HepG2 (cell line): Measurements from ENCODE around the gene GAS2L1. TPM values are rescaled to one million over a fixed set of nuclear protein-coding genes. Genes with fewer than 3 reads are reported as not detected.

Experiments used
- ARNTL ChIP-seq: sonication (generic); formaldehyde crosslinking; IDR thresholded peaks from 2 replicates; pipeline ENCODE4 v1.4.0; 2020; ENCODE audit warnings: mild to moderate bottlenecking, missing genetic modification reagents
- DRAP1 ChIP-seq: IDR thresholded peaks from 2 replicates; pipeline ENCODE4 v1.6.1; 2016; ENCODE audit warnings: missing genetic modification reagents, missing compliant biosample characterization
- HOXA9 ChIP-seq: sonication (generic); formaldehyde crosslinking; IDR thresholded peaks from 2 replicates; pipeline ENCODE4 v1.8.1; 2022; ENCODE audit warnings: missing genetic modification reagents, mild to moderate bottlenecking, moderate library complexity, borderline replicate concordance
- JDP2 ChIP-seq: sonication (generic); formaldehyde crosslinking; IDR thresholded peaks from 2 replicates; pipeline ENCODE4 v1.8.1; 2022; ENCODE audit warnings: missing genetic modification reagents, borderline replicate concordance
- MYPOP ChIP-seq: sonication (generic); formaldehyde crosslinking; IDR thresholded peaks from 2 replicates; pipeline ENCODE4 v1.8.1; 2023; ENCODE audit warnings: mild to moderate bottlenecking, moderate library complexity, missing genetic modification reagents
- PAF1 ChIP-seq: IDR thresholded peaks from 2 replicates; pipeline ENCODE4 v1.6.1; 2016; ENCODE audit warnings: missing genetic modification reagents, missing compliant biosample characterization
- PHF8 ChIP-seq: sonication (generic); formaldehyde crosslinking; IDR thresholded peaks from 2 replicates; pipeline ENCODE4 v1.5.0; 2020; ENCODE audit warnings: missing genetic modification reagents
- POLR2AphosphoS2 ChIP-seq: IDR thresholded peaks from 2 replicates; pipeline ENCODE4 v1.6.1; 2011; ENCODE audit warnings: low read depth, low read length, improper control_type of control experiment
- POLR2AphosphoS5 ChIP-seq: IDR thresholded peaks from 2 replicates; pipeline ENCODE4 v1.6.1; 2012; ENCODE audit warnings: low read depth, low read length
- SOX6 ChIP-seq, 2 experiments: fragments of 450-650 bp in 1 of 2; sonication (generic) in 1 of 2; formaldehyde crosslinking in 1 of 2; IDR thresholded peaks; 2 replicates each; pipeline versions ENCODE4 v1.4.0 to v1.6.1; 2017 to 2020; ENCODE audit warnings: antibody characterized with exemption in 1 of 2, mild to moderate bottlenecking in 1 of 2, missing genetic modification reagents in 1 of 2
- ZFP41 ChIP-seq: sonication (generic); formaldehyde crosslinking; IDR thresholded peaks from 2 replicates; pipeline ENCODE4 v1.4.0; 2020; ENCODE audit warnings: mild to moderate bottlenecking, missing genetic modification reagents, borderline replicate concordance
- ZFP82 ChIP-seq: sonication (generic); formaldehyde crosslinking; IDR thresholded peaks from 2 replicates; pipeline ENCODE4 v1.5.1; 2020; ENCODE audit warnings: mild to moderate bottlenecking, missing genetic modification reagents, borderline replicate concordance
- ZNF160 ChIP-seq: sonication (generic); formaldehyde crosslinking; IDR thresholded peaks from 2 replicates; pipeline ENCODE4 v1.8.0; 2022; ENCODE audit warnings: mild to moderate bottlenecking, inconsistent platforms, missing genetic modification reagents
- ZNF224 ChIP-seq: sonication (generic); formaldehyde crosslinking; IDR thresholded peaks from 2 replicates; pipeline ENCODE4 v1.5.0; 2020; ENCODE audit warnings: mild to moderate bottlenecking, missing genetic modification reagents
- ZNF274 ChIP-seq: sonication (generic); formaldehyde crosslinking; IDR thresholded peaks from 2 replicates; pipeline ENCODE4 v1.5.1; 2020; ENCODE audit warnings: mild to moderate bottlenecking, missing genetic modification reagents
- ZNF547 ChIP-seq: sonication (generic); formaldehyde crosslinking; IDR thresholded peaks from 2 replicates; pipeline ENCODE4 v1.5.1; 2020; ENCODE audit warnings: mild to moderate bottlenecking, missing genetic modification reagents
- ZNF781 ChIP-seq: sonication (generic); formaldehyde crosslinking; IDR thresholded peaks from 2 replicates; pipeline ENCODE4 v1.5.1; 2020; ENCODE audit warnings: borderline replicate concordance, mild to moderate bottlenecking, missing genetic modification reagents; ENCODE audit errors: not compliant biosample characterization
- ZNF839 ChIP-seq: sonication (generic); formaldehyde crosslinking; IDR thresholded peaks from 2 replicates; pipeline ENCODE4 v1.4.0; 2020; ENCODE audit warnings: missing genetic modification reagents, mild to moderate bottlenecking, borderline replicate concordance
- ZSCAN21 ChIP-seq: sonication (generic); formaldehyde crosslinking; IDR thresholded peaks from 2 replicates; pipeline ENCODE4 v1.8.0; 2022; ENCODE audit warnings: mild to moderate bottlenecking, missing genetic modification reagents, moderate library complexity, borderline replicate concordance
- ZSCAN22 ChIP-seq: sonication (generic); formaldehyde crosslinking; IDR thresholded peaks from 2 replicates; pipeline ENCODE4 v1.4.0; 2020; ENCODE audit warnings: mild to moderate bottlenecking, missing genetic modification reagents
- ZZZ3 ChIP-seq: sonication (generic); formaldehyde crosslinking; IDR thresholded peaks from 2 replicates; pipeline ENCODE4 v1.4.0; 2020; ENCODE audit warnings: missing genetic modification reagents, mild to moderate bottlenecking, borderline replicate concordance
- polyA plus RNA-seq, 8 experiments: library from polyadenylated mRNA; depleted of rRNA in 3 of 8; stranded (reverse) in 7 of 8; unstranded in 1 of 8; fragments of >200 nt; fragmentation: Illumina TruSeq in 4 of 8; extraction: Trizol in 4 of 8; gene quantifications; 2 replicates each; pipeline versions ENCODE4 v1.2.1 to v1.2.3, GENCODE V29; 2011 to 2016; ENCODE audit warnings: low read depth in 4 of 8, missing spikeins in 1 of 8, mixed read lengths in 1 of 8; ENCODE audit not compliant: insufficient read depth in 1 of 8
- total RNA-seq, 5 experiments: library from RNA; depleted of rRNA; stranded (reverse); fragments of >200 nt; fragmentation: Illumina TruSeq; extraction: Trizol; gene quantifications; 2 replicates each; pipeline ENCODE4 v1.2.3, GENCODE V29; 2016; ENCODE audit warnings: low read depth in 1 of 5
- TF ChIP-seq, protein P1 (sequence below): sonication (generic); formaldehyde crosslinking; IDR thresholded peaks from 2 replicates; pipeline ENCODE4 v1.9.0; 2022; ENCODE audit warnings: low read depth, missing genetic modification reagents
- TF ChIP-seq, protein P2 (sequence below): sonication (generic); formaldehyde crosslinking; conservative IDR thresholded peaks from 2 replicates; pipeline ENCODE4 v1.4.0; 2020; ENCODE audit warnings: missing genetic modification reagents
- TF ChIP-seq, protein P3 (sequence below): sonication (generic); formaldehyde crosslinking; IDR thresholded peaks from 2 replicates; pipeline ENCODE4 v1.4.0; 2020; ENCODE audit warnings: mild to moderate bottlenecking, missing genetic modification reagents

The GAS2L1 gene
- total and polyA plus RNA-seq, 2 of the 13 experiments (the other 11 are each of a cell fraction or from before 2014, with no cell fraction given) = 1.8 to 3.3 TPM

DNA sequence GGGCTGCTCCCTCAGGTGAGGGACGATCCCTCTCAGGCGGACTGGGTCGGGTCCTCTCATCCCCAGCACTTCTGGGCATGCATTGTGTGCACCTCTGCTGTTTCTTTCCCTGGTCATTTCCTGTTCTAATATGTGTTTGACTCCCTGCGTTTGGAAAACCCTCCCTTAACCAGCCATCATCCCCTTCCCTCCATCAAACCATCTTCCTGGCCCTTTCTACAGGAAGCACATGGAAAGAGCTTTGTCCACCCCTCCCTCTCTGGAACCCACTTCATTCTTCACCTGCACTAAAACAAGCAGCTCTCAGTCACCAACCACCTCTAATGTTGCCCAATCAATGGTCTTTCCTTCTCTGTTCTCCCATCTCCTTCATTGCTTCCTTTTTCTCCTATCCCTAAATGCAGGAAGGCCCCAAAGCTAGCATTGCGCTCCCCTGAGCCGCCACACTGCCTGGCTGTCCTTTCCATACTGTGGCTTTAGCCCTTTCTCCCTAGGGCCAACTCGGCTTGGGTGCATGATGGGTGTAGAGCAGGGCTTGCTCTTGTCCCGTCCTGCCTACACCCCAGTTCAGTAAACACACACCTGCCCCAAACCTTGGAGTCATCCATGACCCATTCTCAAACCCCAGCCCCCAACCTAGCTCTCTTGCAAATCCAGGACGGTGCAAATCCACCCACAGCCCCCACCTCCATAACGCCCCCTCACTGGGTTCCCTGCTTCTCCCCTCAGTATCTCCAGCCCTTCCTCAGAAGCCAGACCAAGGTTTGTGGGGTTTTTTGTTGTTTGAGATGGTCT is 5.4 kb upstream of the GAS2L1 start (continued):
- TF ChIP-seq, protein P1, sequence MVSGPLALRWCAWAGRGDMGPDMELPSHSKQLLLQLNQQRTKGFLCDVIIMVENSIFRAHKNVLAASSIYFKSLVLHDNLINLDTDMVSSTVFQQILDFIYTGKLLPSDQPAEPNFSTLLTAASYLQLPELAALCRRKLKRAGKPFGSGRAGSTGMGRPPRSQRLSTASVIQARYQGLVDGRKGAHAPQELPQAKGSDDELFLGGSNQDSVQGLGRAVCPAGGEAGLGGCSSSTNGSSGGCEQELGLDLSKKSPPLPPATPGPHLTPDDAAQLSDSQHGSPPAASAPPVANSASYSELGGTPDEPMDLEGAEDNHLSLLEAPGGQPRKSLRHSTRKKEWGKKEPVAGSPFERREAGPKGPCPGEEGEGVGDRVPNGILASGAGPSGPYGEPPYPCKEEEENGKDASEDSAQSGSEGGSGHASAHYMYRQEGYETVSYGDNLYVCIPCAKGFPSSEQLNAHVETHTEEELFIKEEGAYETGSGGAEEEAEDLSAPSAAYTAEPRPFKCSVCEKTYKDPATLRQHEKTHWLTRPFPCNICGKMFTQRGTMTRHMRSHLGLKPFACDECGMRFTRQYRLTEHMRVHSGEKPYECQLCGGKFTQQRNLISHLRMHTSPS (CRISPR knock-in tag) = no peak
- TF ChIP-seq POLR2AphosphoS5 (peak; percentile 54), ZSCAN21 (no peak), ARNTL (CRISPR knock-in tag) (no peak), ZNF781 (CRISPR knock-in tag) (no peak), DRAP1 (CRISPR knock-in tag) (no peak), ZNF274 (CRISPR knock-in tag) (no peak), PHF8 (CRISPR knock-in tag) (no peak), ZFP82 (CRISPR knock-in tag) (no peak), POLR2AphosphoS2 (peak; percentile 70; the same call in 1 of the 2 replicates), ZNF547 (CRISPR knock-in tag) (no peak), HOXA9 (CRISPR knock-in tag) (no peak), ZNF224 (no peak), ZFP41 (CRISPR knock-in tag) (no peak), ZNF160 (no peak), ZNF839 (no peak), JDP2 (no peak), PAF1 (CRISPR knock-in tag) (peak; percentile 87; the same call in 1 of the 2 replicates), MYPOP (CRISPR knock-in tag) (no peak), ZZZ3 (no peak), SOX6 (IDR thresholded peaks at IDR 0.05) (no peak), SOX6 (CRISPR knock-in tag; IDR thresholded peaks at IDR 0.05) (no peak), ZSCAN22 (CRISPR knock-in tag) (no peak)
- TF ChIP-seq, protein P2, sequence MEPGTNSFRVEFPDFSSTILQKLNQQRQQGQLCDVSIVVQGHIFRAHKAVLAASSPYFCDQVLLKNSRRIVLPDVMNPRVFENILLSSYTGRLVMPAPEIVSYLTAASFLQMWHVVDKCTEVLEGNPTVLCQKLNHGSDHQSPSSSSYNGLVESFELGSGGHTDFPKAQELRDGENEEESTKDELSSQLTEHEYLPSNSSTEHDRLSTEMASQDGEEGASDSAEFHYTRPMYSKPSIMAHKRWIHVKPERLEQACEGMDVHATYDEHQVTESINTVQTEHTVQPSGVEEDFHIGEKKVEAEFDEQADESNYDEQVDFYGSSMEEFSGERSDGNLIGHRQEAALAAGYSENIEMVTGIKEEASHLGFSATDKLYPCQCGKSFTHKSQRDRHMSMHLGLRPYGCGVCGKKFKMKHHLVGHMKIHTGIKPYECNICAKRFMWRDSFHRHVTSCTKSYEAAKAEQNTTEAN (CRISPR knock-in tag) = no peak
- TF ChIP-seq, protein P3, sequence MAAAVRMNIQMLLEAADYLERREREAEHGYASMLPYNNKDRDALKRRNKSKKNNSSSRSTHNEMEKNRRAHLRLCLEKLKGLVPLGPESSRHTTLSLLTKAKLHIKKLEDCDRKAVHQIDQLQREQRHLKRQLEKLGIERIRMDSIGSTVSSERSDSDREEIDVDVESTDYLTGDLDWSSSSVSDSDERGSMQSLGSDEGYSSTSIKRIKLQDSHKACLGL (CRISPR knock-in tag) = no peak
